H1 (cell line): ENCODE data around the gene TXLNG. TPM values are rescaled to one million over a fixed set of nuclear protein-coding genes. Genes with fewer than 3 reads are reported as not detected.

Experiments
- FOSL1 ChIP-seq: IDR thresholded peaks from 2 replicates; pipeline ENCODE4 v1.6.1; 2011; ENCODE audit warnings: mild to moderate bottlenecking, low read depth, low read length, moderate library complexity; ENCODE audit not compliant: insufficient read depth
- JUN ChIP-seq: IDR thresholded peaks from 2 replicates; pipeline ENCODE4 v1.6.1; 2011; ENCODE audit warnings: low read depth, mild to moderate bottlenecking, improper control_type of control experiment, low read length
- SAP30 ChIP-seq: fragments of 300-600 bp; sonication (generic); IDR thresholded peaks from 2 replicates; pipeline ENCODE4 v1.7.1; 2012; ENCODE audit warnings: low read length, moderate library complexity, mild to moderate bottlenecking, inconsistent platforms; ENCODE audit not compliant: insufficient read depth, insufficient replicate concordance
- SIX5 ChIP-seq: IDR thresholded peaks from 2 replicates; pipeline ENCODE4 v1.6.1; 2011; ENCODE audit warnings: mild to moderate bottlenecking, low read depth, low read length
- SP1 ChIP-seq: IDR thresholded peaks from 2 replicates; pipeline ENCODE4 v1.6.1; 2011; ENCODE audit warnings: low read depth, low read length
- SP4 ChIP-seq: IDR thresholded peaks from 2 replicates; pipeline ENCODE4 v1.6.1; 2012; ENCODE audit warnings: low read length, inconsistent platforms
- SRF ChIP-seq: IDR thresholded peaks from 2 replicates; pipeline ENCODE4 v1.6.1; 2011; ENCODE audit warnings: mild to moderate bottlenecking, low read depth, low read length, moderate library complexity
- polyA plus RNA-seq, 7 experiments: library from polyadenylated mRNA; depleted of rRNA in 3 of 7; stranded (reverse) in 5 of 7; unstranded in 2 of 7; fragments of >200 nt in 5 of 7; fragments of 200-250 nt in 2 of 7; gene quantifications; 1 replicate in 5 of 7; 2 replicates in 1 of 7; 4 replicates in 1 of 7; pipeline versions ENCODE4 v1.2.1 to v1.2.3, GENCODE V29; 2011 to 2013; ENCODE audit warnings: missing spikeins in 2 of 7, mixed read lengths in 2 of 7
- total RNA-seq: library from RNA; stranded (reverse); fragmentation: NEBNext Ultra II Directional; extraction: Animal tissue kit (Norgen Biotek cat#: 25700); gene quantifications from 2 replicates; pipeline ENCODE4 v1.2.1, GENCODE V29; 2021
- TF ChIP-seq, protein P1 (sequence below): fragments of 300-600 bp; sonication (generic); IDR thresholded peaks from 2 replicates; pipeline ENCODE4 v1.7.1; 2012; ENCODE audit warnings: low read length, moderate library complexity, mild to moderate bottlenecking, inconsistent platforms; ENCODE audit not compliant: insufficient replicate concordance

TXLNG gene
- total and polyA plus RNA-seq, 2 of the 8 experiments (the other 6 are each of a cell fraction or from before 2014, with no cell fraction given): 32.9 to 42.9 TPM

DNA sequence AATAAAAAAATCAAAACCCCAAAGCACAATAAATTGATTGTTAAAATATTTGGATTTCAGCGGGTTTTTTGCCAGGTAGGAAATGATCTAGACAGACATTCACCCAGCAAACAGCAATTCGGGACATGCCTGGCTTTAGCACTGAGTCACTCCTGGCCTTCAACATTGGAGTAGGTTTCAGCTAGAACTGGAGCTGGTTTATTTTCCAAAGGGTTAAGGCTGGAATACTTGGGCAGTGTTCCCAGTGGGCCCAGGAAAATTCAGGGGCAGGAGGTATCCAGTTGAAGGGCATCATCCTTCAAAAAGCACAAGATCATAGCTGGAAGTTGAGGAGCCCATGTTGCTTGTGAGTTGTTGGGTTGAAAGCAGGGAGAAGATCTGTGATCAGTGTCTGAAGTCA is 41.0 kb downstream of the TXLNG start (continued):
- TF ChIP-seq, protein P1, sequence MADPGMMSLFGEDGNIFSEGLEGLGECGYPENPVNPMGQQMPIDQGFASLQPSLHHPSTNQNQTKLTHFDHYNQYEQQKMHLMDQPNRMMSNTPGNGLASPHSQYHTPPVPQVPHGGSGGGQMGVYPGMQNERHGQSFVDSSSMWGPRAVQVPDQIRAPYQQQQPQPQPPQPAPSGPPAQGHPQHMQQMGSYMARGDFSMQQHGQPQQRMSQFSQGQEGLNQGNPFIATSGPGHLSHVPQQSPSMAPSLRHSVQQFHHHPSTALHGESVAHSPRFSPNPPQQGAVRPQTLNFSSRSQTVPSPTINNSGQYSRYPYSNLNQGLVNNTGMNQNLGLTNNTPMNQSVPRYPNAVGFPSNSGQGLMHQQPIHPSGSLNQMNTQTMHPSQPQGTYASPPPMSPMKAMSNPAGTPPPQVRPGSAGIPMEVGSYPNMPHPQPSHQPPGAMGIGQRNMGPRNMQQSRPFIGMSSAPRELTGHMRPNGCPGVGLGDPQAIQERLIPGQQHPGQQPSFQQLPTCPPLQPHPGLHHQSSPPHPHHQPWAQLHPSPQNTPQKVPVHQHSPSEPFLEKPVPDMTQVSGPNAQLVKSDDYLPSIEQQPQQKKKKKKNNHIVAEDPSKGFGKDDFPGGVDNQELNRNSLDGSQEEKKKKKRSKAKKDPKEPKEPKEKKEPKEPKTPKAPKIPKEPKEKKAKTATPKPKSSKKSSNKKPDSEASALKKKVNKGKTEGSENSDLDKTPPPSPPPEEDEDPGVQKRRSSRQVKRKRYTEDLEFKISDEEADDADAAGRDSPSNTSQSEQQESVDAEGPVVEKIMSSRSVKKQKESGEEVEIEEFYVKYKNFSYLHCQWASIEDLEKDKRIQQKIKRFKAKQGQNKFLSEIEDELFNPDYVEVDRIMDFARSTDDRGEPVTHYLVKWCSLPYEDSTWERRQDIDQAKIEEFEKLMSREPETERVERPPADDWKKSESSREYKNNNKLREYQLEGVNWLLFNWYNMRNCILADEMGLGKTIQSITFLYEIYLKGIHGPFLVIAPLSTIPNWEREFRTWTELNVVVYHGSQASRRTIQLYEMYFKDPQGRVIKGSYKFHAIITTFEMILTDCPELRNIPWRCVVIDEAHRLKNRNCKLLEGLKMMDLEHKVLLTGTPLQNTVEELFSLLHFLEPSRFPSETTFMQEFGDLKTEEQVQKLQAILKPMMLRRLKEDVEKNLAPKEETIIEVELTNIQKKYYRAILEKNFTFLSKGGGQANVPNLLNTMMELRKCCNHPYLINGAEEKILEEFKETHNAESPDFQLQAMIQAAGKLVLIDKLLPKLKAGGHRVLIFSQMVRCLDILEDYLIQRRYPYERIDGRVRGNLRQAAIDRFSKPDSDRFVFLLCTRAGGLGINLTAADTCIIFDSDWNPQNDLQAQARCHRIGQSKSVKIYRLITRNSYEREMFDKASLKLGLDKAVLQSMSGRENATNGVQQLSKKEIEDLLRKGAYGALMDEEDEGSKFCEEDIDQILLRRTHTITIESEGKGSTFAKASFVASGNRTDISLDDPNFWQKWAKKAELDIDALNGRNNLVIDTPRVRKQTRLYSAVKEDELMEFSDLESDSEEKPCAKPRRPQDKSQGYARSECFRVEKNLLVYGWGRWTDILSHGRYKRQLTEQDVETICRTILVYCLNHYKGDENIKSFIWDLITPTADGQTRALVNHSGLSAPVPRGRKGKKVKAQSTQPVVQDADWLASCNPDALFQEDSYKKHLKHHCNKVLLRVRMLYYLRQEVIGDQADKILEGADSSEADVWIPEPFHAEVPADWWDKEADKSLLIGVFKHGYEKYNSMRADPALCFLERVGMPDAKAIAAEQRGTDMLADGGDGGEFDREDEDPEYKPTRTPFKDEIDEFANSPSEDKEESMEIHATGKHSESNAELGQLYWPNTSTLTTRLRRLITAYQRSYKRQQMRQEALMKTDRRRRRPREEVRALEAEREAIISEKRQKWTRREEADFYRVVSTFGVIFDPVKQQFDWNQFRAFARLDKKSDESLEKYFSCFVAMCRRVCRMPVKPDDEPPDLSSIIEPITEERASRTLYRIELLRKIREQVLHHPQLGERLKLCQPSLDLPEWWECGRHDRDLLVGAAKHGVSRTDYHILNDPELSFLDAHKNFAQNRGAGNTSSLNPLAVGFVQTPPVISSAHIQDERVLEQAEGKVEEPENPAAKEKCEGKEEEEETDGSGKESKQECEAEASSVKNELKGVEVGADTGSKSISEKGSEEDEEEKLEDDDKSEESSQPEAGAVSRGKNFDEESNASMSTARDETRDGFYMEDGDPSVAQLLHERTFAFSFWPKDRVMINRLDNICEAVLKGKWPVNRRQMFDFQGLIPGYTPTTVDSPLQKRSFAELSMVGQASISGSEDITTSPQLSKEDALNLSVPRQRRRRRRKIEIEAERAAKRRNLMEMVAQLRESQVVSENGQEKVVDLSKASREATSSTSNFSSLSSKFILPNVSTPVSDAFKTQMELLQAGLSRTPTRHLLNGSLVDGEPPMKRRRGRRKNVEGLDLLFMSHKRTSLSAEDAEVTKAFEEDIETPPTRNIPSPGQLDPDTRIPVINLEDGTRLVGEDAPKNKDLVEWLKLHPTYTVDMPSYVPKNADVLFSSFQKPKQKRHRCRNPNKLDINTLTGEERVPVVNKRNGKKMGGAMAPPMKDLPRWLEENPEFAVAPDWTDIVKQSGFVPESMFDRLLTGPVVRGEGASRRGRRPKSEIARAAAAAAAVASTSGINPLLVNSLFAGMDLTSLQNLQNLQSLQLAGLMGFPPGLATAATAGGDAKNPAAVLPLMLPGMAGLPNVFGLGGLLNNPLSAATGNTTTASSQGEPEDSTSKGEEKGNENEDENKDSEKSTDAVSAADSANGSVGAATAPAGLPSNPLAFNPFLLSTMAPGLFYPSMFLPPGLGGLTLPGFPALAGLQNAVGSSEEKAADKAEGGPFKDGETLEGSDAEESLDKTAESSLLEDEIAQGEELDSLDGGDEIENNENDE: no peak
- TF ChIP-seq SP4: no peak
- no peak for TF ChIP-seq SAP30
- TF ChIP-seq SP1: no peak
- no peak for TF ChIP-seq SIX5
- no peak for TF ChIP-seq SRF
- no peak for TF ChIP-seq FOSL1
- TF ChIP-seq JUN: no peak
- TF ChIP-seq, all 59 proteins: peak for 0
